Mucosa of stomach (tissue), 1 donor: Measurements from ENCODE around the gene HSP90AB1.
A peak's percentile ranks its signal among the peaks of the same experiment; 100 is the strongest.

ENCODE experiments used
- H3K27me3 ChIP-seq: one replicate; pipeline ENCODE4 v1.7.0; 2013; ENCODE audit warnings: mild to moderate bottlenecking, low read length; ENCODE audit not compliant: control insufficient read depth, insufficient read depth
- H3K36me3 ChIP-seq: one replicate; pipeline ENCODE4 v1.7.0; 2013; ENCODE audit warnings: low read length; ENCODE audit not compliant: control insufficient read depth, insufficient read depth
- H3K4me1 ChIP-seq: one replicate; pipeline ENCODE4 v1.7.0; 2013; ENCODE audit warnings: mild to moderate bottlenecking, low read length; ENCODE audit not compliant: control insufficient read depth, insufficient read depth
- H3K4me3 ChIP-seq: one replicate; pipeline ENCODE4 v1.7.0; 2013; ENCODE audit warnings: low read length
- H3K9ac ChIP-seq: one replicate; pipeline ENCODE4 v1.7.0; 2013; ENCODE audit warnings: mild to moderate bottlenecking, low read length, moderate library complexity
- H3K9me3 ChIP-seq: one replicate; pipeline ENCODE4 v1.7.0; 2013; ENCODE audit warnings: mild to moderate bottlenecking, low read length, moderate library complexity; ENCODE audit not compliant: control insufficient read depth
- donor health status: Pancreatic carcinoma.

Gene HSP90AB1

GRCh38 chr6:44262467-44263353, 15.8 kb downstream of the HSP90AB1 start:
- Histone ChIP-seq H3K4me3 (peak overlapping the region; percentile 75), H3K9ac (peak overlapping the region; percentile 71), H3K36me3 (peaks cover 9% of the 10 kb centered on the region), H3K27me3 (no peaks in the 10 kb centered on the region), H3K4me1 (peaks cover 32% of the 10 kb centered on the region), H3K9me3 (no peaks in the 10 kb centered on the region)

- peak overlapping the region; percentile 75 for H3K4me3 ChIP-seq
Measured at GRCh38 chr6:44263354-44264100, 16.6 kb downstream of the HSP90AB1 start.

GRCh38 chr6:44264154-44265006, 17.5 kb downstream of the HSP90AB1 start:
- H3K9ac ChIP-seq = peak overlapping the region; percentile 71
- peaks cover 14% of the 10 kb centered on the region for H3K27me3 ChIP-seq
- H3K4me3 ChIP-seq = peak overlapping the region; percentile 75
- H3K9me3 ChIP-seq = no peaks in the 10 kb centered on the region
- peaks cover 29% of the 10 kb centered on the region for H3K4me1 ChIP-seq
- H3K36me3 ChIP-seq = peaks cover 9% of the 10 kb centered on the region

More at GRCh38 chr6:44263354-44264100, 16.6 kb downstream of the HSP90AB1 start:
- H3K9me3 ChIP-seq = no peaks in the 10 kb centered on the region
- H3K4me1 ChIP-seq = peaks cover 29% of the 10 kb centered on the region
- H3K36me3 ChIP-seq = peaks cover 9% of the 10 kb centered on the region
- H3K9ac ChIP-seq = peak overlapping the region; percentile 71
- peaks cover 5% of the 10 kb centered on the region for H3K27me3 ChIP-seq

- H3K27me3 ChIP-seq = peaks cover 21% of the 10 kb centered on the region
- peaks cover 29% of the 10 kb centered on the region for H3K4me1 ChIP-seq
- peak within 1 kb of the TSS; percentile 71 for H3K9ac ChIP-seq
- peaks cover 9% of the 10 kb centered on the region for H3K36me3 ChIP-seq
- H3K4me3 ChIP-seq = peak within 1 kb of the TSS; percentile 75
- H3K9me3 ChIP-seq = no peaks in the 10 kb centered on the region
Measured at GRCh38 chr6:44265007-44265721, 18.3 kb downstream of the HSP90AB1 start, which contains the start of gene NFKBIE. NFKBIE (minus strand) TSS chr6:44265551; CDS start chr6:44265346, 205 bp downstream.

GRCh38 chr6:44265722-44266233, 18.9 kb downstream of the HSP90AB1 start:
- Histone ChIP-seq H3K9me3 (no peaks in the 10 kb centered on the region), H3K36me3 (peaks cover 9% of the 10 kb centered on the region), H3K4me1 (peaks cover 29% of the 10 kb centered on the region), H3K9ac (peak overlapping the region; percentile 71), H3K4me3 (peak overlapping the region; percentile 75), H3K27me3 (peaks cover 22% of the 10 kb centered on the region)

DNA sequence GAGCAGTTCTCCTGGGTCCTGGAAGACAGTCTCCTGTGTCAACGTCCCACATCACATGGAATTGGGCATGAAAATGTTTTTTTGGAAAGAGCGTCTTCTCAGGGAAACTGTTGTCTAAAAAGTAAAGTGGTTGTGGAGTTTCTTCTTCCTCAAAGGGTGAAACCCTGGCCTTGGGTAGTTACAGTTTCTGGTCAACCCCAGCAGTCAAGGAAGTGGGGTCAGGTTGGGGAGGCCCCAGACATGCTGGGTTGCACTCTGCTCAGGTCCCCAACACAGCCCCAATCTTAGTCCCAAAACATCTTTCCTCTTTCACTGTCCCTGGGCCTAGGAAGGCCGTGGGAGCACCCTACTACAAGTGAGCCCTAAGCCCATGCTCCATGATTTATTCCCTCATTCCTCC, 19.4 kb downstream of the HSP90AB1 start:
- Histone ChIP-seq H3K4me3 (no peak overlapping the region), H3K9ac (no peak overlapping the region), H3K36me3 (peaks cover 9% of the 10 kb centered on the region), H3K4me1 (peaks cover 29% of the 10 kb centered on the region), H3K9me3 (no peaks in the 10 kb centered on the region), H3K27me3 (peaks cover 27% of the 10 kb centered on the region)

DNA sequence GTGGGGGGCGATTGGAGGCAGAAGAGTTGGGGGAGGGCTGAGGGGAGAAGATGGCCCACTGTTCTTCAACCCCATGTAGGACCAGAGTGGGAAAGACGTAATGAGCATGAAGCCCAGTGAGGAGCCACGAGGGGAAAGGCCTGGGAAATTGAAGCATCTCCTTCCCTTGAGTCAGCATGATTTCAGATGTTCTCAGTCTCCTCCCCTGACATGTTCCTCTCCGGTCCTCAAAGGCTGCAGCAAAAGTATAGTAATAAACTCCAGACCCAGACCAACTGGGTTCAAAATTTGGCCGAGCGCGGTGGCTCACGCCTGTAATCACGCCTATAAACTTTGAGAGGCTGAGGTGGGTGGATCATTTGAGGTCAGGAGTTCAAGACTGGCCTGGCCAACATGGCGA, 20.4 kb downstream of the HSP90AB1 start:
- H3K4me3 ChIP-seq = no peak overlapping the region

DNA sequence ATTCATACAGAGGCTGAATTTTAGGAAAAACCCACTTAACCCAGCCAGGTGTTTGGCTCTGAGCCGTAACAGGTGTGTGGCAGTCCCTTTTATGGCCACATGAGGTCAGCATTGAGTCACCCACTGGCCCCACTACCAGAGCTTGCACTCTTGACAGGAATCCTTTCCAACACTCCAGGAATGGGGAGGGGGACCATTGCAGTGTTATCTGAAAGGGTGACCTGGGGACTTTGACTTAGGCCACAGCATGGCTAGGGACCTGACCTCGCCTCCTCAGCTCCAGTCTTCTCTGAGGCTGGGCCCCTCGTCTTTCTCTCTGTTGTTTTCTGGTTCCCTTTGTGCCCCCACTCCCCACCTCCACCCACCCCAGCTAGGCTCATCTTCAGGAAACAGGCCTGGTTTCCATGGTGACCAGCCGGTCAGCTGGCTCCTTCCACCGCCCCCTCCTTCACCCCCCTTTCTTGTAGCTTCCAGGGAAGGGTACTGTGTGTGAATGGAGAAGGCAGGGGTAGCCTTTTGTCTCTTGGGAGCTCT, 21.3 kb downstream of the HSP90AB1 start:
- peaks cover 16% of the 10 kb centered on the region for H3K4me1 ChIP-seq
- no peak overlapping the region for H3K9ac ChIP-seq
- H3K4me3 ChIP-seq = no peak overlapping the region
- no peaks in the 10 kb centered on the region for H3K36me3 ChIP-seq
- H3K9me3 ChIP-seq = no peaks in the 10 kb centered on the region
- peaks cover 45% of the 10 kb centered on the region for H3K27me3 ChIP-seq

More for the DNA sequence above, 20.4 kb downstream of the HSP90AB1 start:
- Histone ChIP-seq H3K4me1 (peaks cover 25% of the 10 kb centered on the region), H3K27me3 (peaks cover 36% of the 10 kb centered on the region), H3K36me3 (peaks cover 2% of the 10 kb centered on the region), H3K9ac (no peak overlapping the region), H3K9me3 (no peaks in the 10 kb centered on the region)

GRCh38 chr6:44269178-44269920, 22.4 kb downstream of the HSP90AB1 start:
- H3K27me3 ChIP-seq = peaks cover 56% of the 10 kb centered on the region
- no peak overlapping the region for H3K4me3 ChIP-seq
- peaks cover 4% of the 10 kb centered on the region for H3K4me1 ChIP-seq
- H3K9me3 ChIP-seq = no peaks in the 10 kb centered on the region
- no peak overlapping the region for H3K9ac ChIP-seq
- H3K36me3 ChIP-seq = no peaks in the 10 kb centered on the region

DNA sequence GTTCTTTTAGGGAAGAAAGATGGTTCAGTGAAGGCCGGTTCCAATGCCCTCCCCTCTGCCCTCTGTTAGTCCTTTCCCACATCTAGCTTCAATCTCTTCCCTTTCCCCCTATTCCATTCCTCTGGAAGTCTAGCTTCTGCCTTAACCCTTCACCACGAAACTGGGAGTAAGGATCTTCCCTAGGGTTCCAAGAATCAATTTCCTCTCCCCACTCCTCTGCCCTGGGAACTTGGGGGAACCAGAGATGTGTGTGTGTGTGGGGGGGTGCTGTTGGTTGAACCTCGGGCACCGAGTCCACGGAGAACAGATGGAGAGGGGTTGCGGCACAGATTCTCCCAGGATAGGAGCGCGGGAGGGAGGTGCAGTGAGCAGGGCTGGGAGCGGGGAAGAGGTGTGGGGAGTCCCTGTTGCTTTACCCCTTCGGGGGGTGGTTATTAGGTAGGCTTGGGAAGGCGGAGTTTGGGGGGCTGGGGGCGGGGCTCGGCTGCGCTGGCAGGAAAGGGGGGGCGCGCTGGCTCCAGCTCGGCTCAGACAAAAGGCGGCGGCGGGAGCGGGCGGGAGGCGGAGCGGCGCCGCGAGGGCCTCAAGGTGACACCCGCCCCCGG, 23.1 kb downstream of the HSP90AB1 start, which contains the start of gene TMEM151B:
TSS of gene TMEM151B (plus strand) at position 530 of the 605 bp plus-strand sequence. CDS start 293 bp downstream, outside the sequence.
- Histone ChIP-seq H3K9ac (no peak within 1 kb of the TSS), H3K27me3 (peaks cover 59% of the 10 kb centered on the region), H3K36me3 (no peaks in the 10 kb centered on the region), H3K4me3 (no peak within 1 kb of the TSS), H3K9me3 (no peaks in the 10 kb centered on the region), H3K4me1 (no peaks in the 10 kb centered on the region)
